Activated naive CD4-positive, alpha-beta T cell treated with anti-CD3 and anti-CD28 coated beads, Interleukin-2, amount 50 U/mL, for 72 hours (primary cell): ENCODE measurements around the gene SYT7. TPM values are rescaled to one million over a fixed set of nuclear protein-coding genes. Genes with fewer than 3 reads are reported as not detected.
A peak's percentile ranks its signal among the peaks of the same experiment; 100 is the strongest.

Experiments
- ATAC-seq, 2 donors: fragments of 150-1000 bp; cut with Tn5 transposase; 2 replicates each; pipeline ENCODE4 v1.10.0; 2021; ENCODE audit warnings: mild to moderate bottlenecking in 2 of 2, moderate library complexity in 2 of 2
- DNase-seq, 2 donors: peaks; one replicate each; pipeline ENCODE4 v3.0.0; 2021 to 2022; ENCODE audit warnings: low spot score in 2 of 2
- H3K27ac Mint-ChIP-seq, 2 donors: one replicate each; pipeline ENCODE4 v1.8.0; 2022; ENCODE audit warnings: mild to moderate bottlenecking in 2 of 2, mixed read lengths in 2 of 2
- H3K36me3 Mint-ChIP-seq, 2 donors: one replicate each; pipeline ENCODE4 v1.8.0; 2022; ENCODE audit warnings: mixed read lengths in 2 of 2
- H3K9me3 Mint-ChIP-seq, 2 donors: one replicate each; pipeline ENCODE4 v1.8.0; 2022; ENCODE audit warnings: mixed read lengths in 2 of 2
- total RNA-seq, 2 donors: library from RNA; stranded (reverse); gene quantifications; one replicate each; pipeline ENCODE4 v1.2.3, GENCODE V29; 2022

The SYT7 gene
- total RNA-seq, 2 donors from 2014 or later = not detected

DNA sequence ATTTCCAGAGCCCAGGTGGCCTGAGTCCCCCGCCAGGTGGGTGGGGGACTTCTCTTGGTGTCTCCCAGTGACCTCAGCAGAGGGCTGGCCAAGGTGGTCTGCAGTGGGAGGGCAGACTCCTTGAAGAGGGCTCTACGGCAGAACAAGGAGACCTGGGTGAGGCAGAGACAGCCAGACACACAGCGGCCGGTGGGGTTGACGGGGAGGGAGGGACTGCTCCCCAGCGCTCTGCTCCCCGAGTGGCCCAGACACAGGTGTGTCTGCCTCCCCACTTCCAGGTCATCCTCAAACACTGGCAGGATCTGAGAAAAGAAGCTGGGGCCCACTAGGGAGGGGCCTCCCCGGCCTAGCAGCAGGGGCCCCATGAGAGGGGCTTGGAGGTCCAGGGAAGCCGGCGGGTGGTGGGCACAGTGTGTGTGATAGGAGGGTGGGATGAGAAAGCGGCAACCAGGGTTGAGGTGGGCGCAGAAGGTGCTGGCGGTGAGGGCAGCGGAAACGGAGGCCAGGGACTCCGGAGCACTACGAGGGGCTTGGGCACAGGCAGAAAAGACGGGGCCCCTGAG lies 30.1 kb downstream of the SYT7 start:
- Mint-ChIP-seq H3K36me3 (no peaks in the 10 kb centered on the region), H3K9me3 (no peaks in the 10 kb centered on the region), H3K27ac (no peak overlapping the region)
- ATAC-seq (no peak), DNase-seq (no peak)

GRCh38 chr11:61549662-61550568 lies 31.0 kb downstream of the SYT7 start:
- ATAC-seq (no peak), DNase-seq (no peak)
- H3K9me3 Mint-ChIP-seq = no peaks in the 10 kb centered on the region
- no peaks in the 10 kb centered on the region for H3K36me3 Mint-ChIP-seq
- no peak overlapping the region for H3K27ac Mint-ChIP-seq

DNA sequence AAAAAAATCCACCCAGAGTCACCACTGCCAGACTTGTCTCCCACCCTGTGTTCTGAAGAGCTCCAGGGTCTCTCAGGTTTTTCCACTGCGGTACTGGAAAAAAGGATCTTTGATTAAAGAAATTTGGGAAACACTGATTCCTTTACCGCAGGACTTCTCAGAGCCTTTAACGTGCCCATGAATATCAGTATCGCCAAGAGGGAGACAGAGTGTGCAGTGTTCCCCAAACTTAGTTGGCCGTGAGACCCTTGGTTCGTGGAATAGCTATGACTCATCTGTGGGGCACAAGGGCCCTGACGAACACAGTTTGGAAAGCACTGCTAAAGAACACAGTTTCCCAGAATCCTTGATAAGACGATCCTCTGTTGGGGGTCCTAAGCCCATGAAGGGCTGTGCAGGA lies 31.7 kb downstream of the SYT7 start:
- no peaks in the 10 kb centered on the region for H3K36me3 Mint-ChIP-seq
- no peak overlapping the region for H3K27ac Mint-ChIP-seq
- no peaks in the 10 kb centered on the region for H3K9me3 Mint-ChIP-seq
- ATAC-seq (no peak), DNase-seq (no peak)

DNA sequence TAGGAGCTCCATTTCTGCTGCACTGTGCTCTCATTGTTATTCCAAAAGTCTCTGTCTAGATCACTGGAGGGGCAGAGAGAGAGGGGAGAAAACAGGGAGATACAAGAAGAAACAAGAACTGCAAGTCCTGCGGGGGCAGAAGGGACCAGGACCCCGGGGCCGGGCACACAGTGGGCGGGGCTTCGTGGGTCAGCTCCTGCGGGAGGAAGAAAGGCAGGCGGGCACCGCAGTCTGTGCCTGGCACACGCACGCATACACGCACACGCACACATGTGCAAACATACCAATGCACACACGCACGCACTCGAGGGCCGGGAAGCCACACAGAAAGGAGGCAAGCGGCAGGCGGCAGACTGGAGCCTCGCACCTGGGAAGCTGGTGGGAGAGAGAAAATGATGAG lies 33.6 kb downstream of the SYT7 start:
- DNase-seq (no peak), ATAC-seq (no peak)
- Mint-ChIP-seq H3K9me3 (no peaks in the 10 kb centered on the region), H3K36me3 (no peaks in the 10 kb centered on the region), H3K27ac (no peak overlapping the region)

GRCh38 chr11:61546663-61547062 lies 34.2 kb downstream of the SYT7 start:
- H3K9me3 Mint-ChIP-seq = no peaks in the 10 kb centered on the region
- ATAC-seq (no peak), DNase-seq (no peak)
- no peak overlapping the region for H3K27ac Mint-ChIP-seq
- H3K36me3 Mint-ChIP-seq = no peaks in the 10 kb centered on the region

GRCh38 chr11:61545921-61546320 lies 35.0 kb downstream of the SYT7 start:
- Mint-ChIP-seq H3K27ac (no peak overlapping the region), H3K9me3 (no peaks in the 10 kb centered on the region), H3K36me3 (no peaks in the 10 kb centered on the region)
- DNase-seq (no peak), ATAC-seq (no peak)

DNA sequence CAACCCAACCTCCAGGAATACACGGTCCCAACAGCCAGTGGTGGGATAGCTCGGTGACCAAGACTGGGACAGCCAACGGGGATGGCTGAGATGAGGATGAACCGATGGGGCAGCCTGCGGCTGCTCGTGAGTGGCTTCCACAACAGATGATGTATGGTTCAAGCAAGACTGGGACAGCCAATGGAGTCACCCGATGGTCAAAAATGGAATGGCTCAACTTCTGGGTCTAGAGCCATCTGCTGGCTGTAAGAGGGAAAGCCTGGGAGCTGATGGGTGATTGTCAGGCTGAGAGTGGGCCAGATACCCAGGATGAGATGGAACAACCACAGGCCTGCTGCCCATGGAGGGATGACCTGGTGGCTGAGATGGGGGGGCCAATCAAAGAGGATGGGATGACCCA lies 35.5 kb downstream of the SYT7 start:
- Mint-ChIP-seq H3K36me3 (no peaks in the 10 kb centered on the region), H3K27ac (no peak overlapping the region), H3K9me3 (no peaks in the 10 kb centered on the region)
- ATAC-seq = no peak
- DNase-seq = no peak

- H3K27ac Mint-ChIP-seq = no peak overlapping the region
- no peak for ATAC-seq
- H3K9me3 Mint-ChIP-seq = no peaks in the 10 kb centered on the region
- DNase-seq = no peak
- no peaks in the 10 kb centered on the region for H3K36me3 Mint-ChIP-seq
Measured at GRCh38 chr11:61544466-61544865, 36.4 kb downstream of the SYT7 start.

DNA sequence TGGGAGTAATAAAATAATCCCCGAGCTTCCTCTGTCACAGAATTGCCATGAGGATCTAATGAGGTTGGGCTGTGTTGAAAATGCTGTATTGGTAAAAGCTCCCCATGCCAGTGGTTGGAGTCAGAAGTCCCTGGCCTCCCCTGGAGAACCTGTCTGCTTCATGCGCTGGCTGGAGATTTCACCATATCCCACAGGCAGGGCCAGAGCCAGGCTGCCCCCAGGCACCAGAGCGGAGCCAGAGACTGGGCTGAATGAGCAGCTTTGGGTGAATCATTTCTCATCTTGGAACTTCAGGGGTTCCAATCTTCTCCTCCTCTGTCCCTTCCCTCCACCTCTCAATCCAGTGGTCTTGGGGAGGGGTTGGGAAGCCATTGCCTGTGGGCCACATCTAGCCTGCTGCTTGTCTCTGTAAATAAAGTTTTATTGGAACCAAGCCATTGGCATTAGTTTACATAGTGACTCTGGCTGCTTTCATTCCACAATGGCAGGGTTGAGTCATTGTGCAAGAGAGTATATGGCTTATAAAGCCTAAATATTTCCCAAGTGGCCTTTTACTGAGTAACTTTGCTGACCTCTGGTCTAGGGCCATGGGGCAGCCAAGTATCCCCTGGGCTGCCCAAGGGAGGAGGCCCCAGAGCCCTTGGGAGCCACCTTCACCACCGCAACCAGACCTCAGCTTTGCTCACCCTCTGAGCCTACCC lies 37.1 kb downstream of the SYT7 start:
- Mint-ChIP-seq H3K9me3 (no peaks in the 10 kb centered on the region), H3K27ac (no peak overlapping the region)
- no peak for DNase-seq

GRCh38 chr11:61542705-61543104 lies 38.2 kb downstream of the SYT7 start:
- Mint-ChIP-seq H3K27ac (no peak overlapping the region), H3K9me3 (no peaks in the 10 kb centered on the region), H3K36me3 (no peaks in the 10 kb centered on the region)
- ATAC-seq (no peak), DNase-seq (no peak)

More for the DNA sequence above, 37.1 kb downstream of the SYT7 start:
- no peak for ATAC-seq
- no peaks in the 10 kb centered on the region for H3K36me3 Mint-ChIP-seq

- Mint-ChIP-seq H3K36me3 (no peaks in the 10 kb centered on the region), H3K27ac (no peak overlapping the region), H3K9me3 (no peaks in the 10 kb centered on the region)
- no peak for DNase-seq
- no peak for ATAC-seq
Measured at GRCh38 chr11:61542024-61542461, 38.8 kb downstream of the SYT7 start.

GRCh38 chr11:61541598-61541997 lies 39.3 kb downstream of the SYT7 start:
- Mint-ChIP-seq H3K36me3 (no peaks in the 10 kb centered on the region), H3K9me3 (no peaks in the 10 kb centered on the region), H3K27ac (no peak overlapping the region)
- no peak for ATAC-seq
- no peak for DNase-seq

GRCh38 chr11:61540528-61540927 lies 40.3 kb downstream of the SYT7 start:
- DNase-seq (no peak), ATAC-seq (no peak)
- Mint-ChIP-seq H3K9me3 (no peaks in the 10 kb centered on the region), H3K27ac (no peak overlapping the region), H3K36me3 (no peaks in the 10 kb centered on the region)

DNA sequence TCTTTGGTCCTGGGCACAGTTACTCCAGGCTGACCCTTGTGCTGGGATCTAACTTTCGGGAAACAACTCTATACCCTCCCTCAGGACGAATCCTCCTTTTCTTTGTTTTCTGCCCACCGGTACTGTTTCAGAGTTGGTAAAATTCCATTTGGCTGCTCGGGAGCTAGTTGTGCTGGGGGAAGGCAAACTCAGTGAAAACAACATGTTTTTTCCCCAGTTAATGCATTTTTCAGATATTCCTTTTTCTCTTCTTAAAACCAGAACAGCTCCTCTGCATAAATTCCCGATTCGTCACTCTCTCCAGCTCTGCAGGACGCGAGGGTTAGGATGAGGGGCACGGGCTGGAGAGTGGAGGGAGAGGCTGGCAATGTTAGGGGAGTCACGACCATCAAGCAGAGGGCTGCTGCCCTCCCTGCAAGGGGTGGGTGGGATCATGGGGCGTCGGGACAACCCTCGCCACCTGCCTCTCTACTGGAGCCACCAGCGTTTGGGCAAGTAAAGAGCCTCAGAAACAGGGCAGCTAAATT lies 41.0 kb downstream of the SYT7 start:
- no peak for DNase-seq
- Mint-ChIP-seq H3K36me3 (no peaks in the 10 kb centered on the region), H3K27ac (peak overlapping the region in 1 of 2 donors; percentile 39), H3K9me3 (no peaks in the 10 kb centered on the region)
- ATAC-seq = no peak

DNA sequence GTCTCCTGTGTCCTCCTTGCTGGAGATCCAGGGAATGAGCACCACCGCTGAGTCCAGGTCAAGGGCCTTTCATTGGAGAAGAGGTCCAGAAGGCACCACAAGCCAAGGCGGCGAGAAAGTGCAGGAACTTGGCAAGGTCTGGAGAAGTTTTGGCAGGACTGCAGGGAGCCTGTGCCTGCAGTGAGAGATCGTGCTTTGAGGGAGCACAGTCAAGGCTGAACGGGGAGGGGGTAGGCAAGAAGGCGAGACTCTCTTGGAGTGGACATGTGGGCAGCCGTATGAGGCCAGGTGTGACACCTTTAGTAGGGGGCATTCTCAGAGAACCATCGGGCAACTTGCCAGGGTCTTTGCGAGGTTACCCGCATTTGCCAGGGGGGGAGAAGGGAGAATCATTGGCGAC lies 41.9 kb downstream of the SYT7 start:
- no peaks in the 10 kb centered on the region for H3K9me3 Mint-ChIP-seq
- no peaks in the 10 kb centered on the region for H3K36me3 Mint-ChIP-seq
- DNase-seq (no peak), ATAC-seq (no peak)
- peak overlapping the region in 1 of 2 donors; percentile 39 for H3K27ac Mint-ChIP-seq

DNA sequence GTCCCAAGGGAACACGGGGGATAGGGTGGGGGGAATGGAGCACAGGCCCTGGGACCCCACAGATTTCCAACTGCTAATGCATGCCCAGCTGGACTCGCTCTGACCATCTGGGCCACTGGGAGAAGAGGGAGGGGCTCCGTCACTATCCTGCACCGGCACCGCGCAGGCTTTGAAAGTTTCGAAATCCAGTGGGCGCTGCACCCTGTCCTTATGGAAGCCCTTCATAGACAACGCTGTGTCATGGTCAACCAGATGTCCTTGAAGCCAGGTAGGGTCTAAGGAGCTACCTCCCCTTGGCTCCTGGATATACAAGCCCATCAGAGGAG lies 42.3 kb downstream of the SYT7 start:
- no peak for ATAC-seq
- Mint-ChIP-seq H3K9me3 (no peaks in the 10 kb centered on the region), H3K27ac (no peak overlapping the region), H3K36me3 (no peaks in the 10 kb centered on the region)
- no peak for DNase-seq

DNA sequence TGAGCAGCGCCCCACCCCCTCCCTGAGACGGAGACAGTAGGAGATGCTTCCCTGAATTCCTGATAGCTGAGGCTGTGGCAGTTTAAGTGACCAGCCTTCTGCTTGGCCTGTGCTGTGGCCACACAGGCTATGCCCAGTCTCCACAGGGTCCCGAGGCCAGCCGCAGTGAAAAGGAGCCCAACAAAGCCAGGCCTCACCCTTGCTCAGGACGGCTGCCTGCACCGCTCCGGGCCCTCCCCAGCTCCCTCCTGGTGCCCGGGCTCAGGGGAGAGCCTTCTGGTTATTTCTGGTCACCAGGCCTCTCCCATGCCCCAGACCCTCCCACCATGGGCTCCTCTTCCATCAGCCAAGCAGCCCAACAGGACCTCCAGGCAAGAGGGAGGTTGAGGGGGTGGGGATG lies 43.5 kb downstream of the SYT7 start:
- H3K36me3 Mint-ChIP-seq = no peaks in the 10 kb centered on the region
- ATAC-seq (no peak), DNase-seq (no peak)
- no peak overlapping the region for H3K27ac Mint-ChIP-seq
- H3K9me3 Mint-ChIP-seq = no peaks in the 10 kb centered on the region
